ENCODE results near the gene VEGFD. TPM values are rescaled to one million over a fixed set of nuclear protein-coding genes. Genes with fewer than 3 reads are reported as not detected.

The VEGFD gene
- polyA plus RNA-seq, 1 donor (not counting 4 experiments of a cell fraction or from before 2014, with no cell fraction given): 0.14 TPM

- Histone ChIP-seq H3K9me3 (ENCODE audit: control insufficient read depth, low read depth, low read length) (no peaks in the 10 kb centered on the region), H3K9me1 (ENCODE audit: control insufficient read depth, extremely low read depth, insufficient read depth, low read length) (no peaks in the 10 kb centered on the region), H3K36me3 (ENCODE audit: control insufficient read depth in 2 of 2, extremely low read depth in 1 of 2, insufficient read depth in 2 of 2, low read length in 2 of 2) (no peaks in the 10 kb centered on the region), H3K27me3 (ENCODE audit: control insufficient read depth, extremely low read depth, insufficient read depth, low read length) (no peaks in the 10 kb centered on the region), H3K4me1 (ENCODE audit: control insufficient read depth, extremely low read depth, insufficient read depth, low read length) (no peaks in the 10 kb centered on the region), H2AFZ (ENCODE audit: control insufficient read depth, low read length) (no peak overlapping the region), H3K79me2 (ENCODE audit: control insufficient read depth, insufficient read depth, low read length) (no peaks in the 10 kb centered on the region), H3K4me3 (ENCODE audit: control insufficient read depth in 2 of 3, extremely low read depth in 1 of 3, insufficient read depth in 2 of 3, low read depth in 1 of 3, low read length in 3 of 3) (no peak overlapping the region), H3K9ac (ENCODE audit: control insufficient read depth, extremely low read depth, insufficient read depth, low read length) (no peak overlapping the region), H3K27ac (ENCODE audit: control insufficient read depth, insufficient read depth, low read length) (no peak overlapping the region), H3K4me2 (ENCODE audit: control insufficient read depth, extremely low read depth, insufficient read depth, low read depth, low read length) (no peak overlapping the region), H4K20me1 (ENCODE audit: control insufficient read depth, extremely low read depth, insufficient read depth, low read length) (no peaks in the 10 kb centered on the region)
- dilution Hi-C loops (cut with MboI; ENCODE audit: extremely low pct_ligation_motif_present, low sequenced_read_pairs): no loop called here
- no peak for DNase-seq (ENCODE audit: low read depth, low spot score)
- no peak for TF ChIP-seq EZH2 (IDR thresholded peaks at IDR 0.05; ENCODE audit: low read length)
- no peak for TF ChIP-seq CTCF (optimal IDR thresholded peaks at IDR 0.05 in 1 of 3, IDR thresholded peaks at IDR 0.05 in 1 of 3, conservative IDR thresholded peaks at IDR 0.05 in 1 of 3; ENCODE audit: extremely low read depth in 1 of 3, insufficient read depth in 2 of 3, low read length in 3 of 3)
- no peak for FAIRE-seq
These were observed 26.7 kb upstream of the VEGFD start for GRCh38 chrX:15410947-15411346.

DNA sequence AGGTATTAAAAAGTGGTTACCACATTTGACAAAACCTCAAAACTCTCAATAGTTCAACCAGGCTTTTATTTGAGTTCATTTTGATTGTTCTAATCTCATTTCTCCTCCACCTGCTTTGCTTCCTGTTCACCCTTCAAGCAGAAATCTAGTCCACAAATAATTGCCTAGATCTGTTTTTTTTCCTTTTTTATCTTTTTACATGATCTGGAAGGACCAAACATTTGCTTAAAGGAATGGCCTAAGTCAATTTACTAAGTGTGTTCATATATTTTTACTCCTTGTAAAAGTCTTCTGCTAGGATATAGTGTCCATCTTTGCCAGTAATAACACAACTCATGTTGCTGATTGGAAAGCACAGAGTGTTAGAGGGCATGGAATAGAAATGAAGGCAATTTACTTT, 26.2 kb upstream of the VEGFD start:
- Histone ChIP-seq H2AFZ (ENCODE audit: control insufficient read depth, low read length) (no peak overlapping the region), H3K9ac (ENCODE audit: control insufficient read depth, extremely low read depth, insufficient read depth, low read length) (no peak overlapping the region), H3K9me3 (ENCODE audit: control insufficient read depth, low read depth, low read length) (no peaks in the 10 kb centered on the region), H3K4me3 (ENCODE audit: control insufficient read depth in 2 of 3, extremely low read depth in 1 of 3, insufficient read depth in 2 of 3, low read depth in 1 of 3, low read length in 3 of 3) (no peak overlapping the region), H3K4me1 (ENCODE audit: control insufficient read depth, extremely low read depth, insufficient read depth, low read length) (no peaks in the 10 kb centered on the region), H3K27ac (ENCODE audit: control insufficient read depth, insufficient read depth, low read length) (no peak overlapping the region), H3K27me3 (ENCODE audit: control insufficient read depth, extremely low read depth, insufficient read depth, low read length) (no peaks in the 10 kb centered on the region), H3K9me1 (ENCODE audit: control insufficient read depth, extremely low read depth, insufficient read depth, low read length) (no peaks in the 10 kb centered on the region), H3K4me2 (ENCODE audit: control insufficient read depth, extremely low read depth, insufficient read depth, low read depth, low read length) (no peak overlapping the region), H4K20me1 (ENCODE audit: control insufficient read depth, extremely low read depth, insufficient read depth, low read length) (no peaks in the 10 kb centered on the region), H3K36me3 (ENCODE audit: control insufficient read depth in 2 of 2, extremely low read depth in 1 of 2, insufficient read depth in 2 of 2, low read length in 2 of 2) (no peaks in the 10 kb centered on the region), H3K79me2 (ENCODE audit: control insufficient read depth, insufficient read depth, low read length) (no peaks in the 10 kb centered on the region)
- no peak for TF ChIP-seq CTCF (optimal IDR thresholded peaks at IDR 0.05 in 1 of 3, IDR thresholded peaks at IDR 0.05 in 1 of 3, conservative IDR thresholded peaks at IDR 0.05 in 1 of 3; ENCODE audit: extremely low read depth in 1 of 3, insufficient read depth in 2 of 3, low read length in 3 of 3)
- TF ChIP-seq EZH2 (IDR thresholded peaks at IDR 0.05; ENCODE audit: low read length): no peak
- no peak for FAIRE-seq
- dilution Hi-C loops (cut with MboI; ENCODE audit: extremely low pct_ligation_motif_present, low sequenced_read_pairs): no loop called here
- no peak for DNase-seq (ENCODE audit: low read depth, low spot score)

All from keratinocyte (primary cell).